Measurements from ENCODE around the gene SURF2. TPM values are rescaled to one million over a fixed set of nuclear protein-coding genes. Genes with fewer than 3 reads are reported as not detected.
A peak's percentile ranks its signal among the peaks of the same experiment; 100 is the strongest.
"Not testable (repeated sequence)": the region's sequence is repeated elsewhere in the genome, so short reads cannot be mapped to it uniquely, and the experiment has no call there.

The SURF2 gene
- total RNA-seq, 1 experiment from 2014 or later: 19.6 TPM

GRCh38 chr9:133370685-133371084, 14.3 kb downstream of the SURF2 start:
- no peak overlapping the region for H3K27ac ChIP-seq
- no peaks in the 10 kb centered on the region for H3K27me3 ChIP-seq (replicated peaks)
- DNase-seq (ENCODE audit: low read depth in 1 of 2, low spot score in 2 of 2): no peak
- no peak overlapping the region for H3K4me3 ChIP-seq
- H3K36me3 ChIP-seq: peaks cover 93% of the 10 kb centered on the region
- 0 out of 2 replicates have a peak, but pooled peaks cover 2% of the 10 kb centered on the region for H3K9me3 ChIP-seq (replicated peaks)
- H3K4me1 ChIP-seq (replicated peaks): peaks cover 4% of the 10 kb centered on the region; the same call in 1 of the 2 replicates

- DNase-seq (ENCODE audit: low read depth in 1 of 2, low spot score in 2 of 2): no peak
- H3K36me3 ChIP-seq: peaks cover 89% of the 10 kb centered on the region
Measured at GRCh38 chr9:133371261-133371711, 14.9 kb downstream of the SURF2 start.

GRCh38 chr9:133372144-133372543, 15.8 kb downstream of the SURF2 start:
- no peak overlapping the region for H3K4me3 ChIP-seq
- H3K27me3 ChIP-seq (replicated peaks): no peaks in the 10 kb centered on the region
- DNase-seq (ENCODE audit: low read depth in 1 of 2, low spot score in 2 of 2): no peak
- H3K36me3 ChIP-seq: peaks cover 80% of the 10 kb centered on the region
- H3K27ac ChIP-seq: no peak overlapping the region
- 0 out of 2 replicates have a peak, but pooled peaks cover 3% of the 10 kb centered on the region for H3K9me3 ChIP-seq (replicated peaks)
- peaks cover 8% of the 10 kb centered on the region for H3K4me1 ChIP-seq (replicated peaks)

More at GRCh38 chr9:133371261-133371711, 14.9 kb downstream of the SURF2 start:
- Histone ChIP-seq H3K4me3 (no peak overlapping the region), H3K27ac (no peak overlapping the region), H3K9me3 (replicated peaks) (0 out of 2 replicates have a peak, but pooled peaks cover 3% of the 10 kb centered on the region), H3K27me3 (replicated peaks) (no peaks in the 10 kb centered on the region), H3K4me1 (replicated peaks) (peaks cover 4% of the 10 kb centered on the region; the same call in 1 of the 2 replicates)

DNA sequence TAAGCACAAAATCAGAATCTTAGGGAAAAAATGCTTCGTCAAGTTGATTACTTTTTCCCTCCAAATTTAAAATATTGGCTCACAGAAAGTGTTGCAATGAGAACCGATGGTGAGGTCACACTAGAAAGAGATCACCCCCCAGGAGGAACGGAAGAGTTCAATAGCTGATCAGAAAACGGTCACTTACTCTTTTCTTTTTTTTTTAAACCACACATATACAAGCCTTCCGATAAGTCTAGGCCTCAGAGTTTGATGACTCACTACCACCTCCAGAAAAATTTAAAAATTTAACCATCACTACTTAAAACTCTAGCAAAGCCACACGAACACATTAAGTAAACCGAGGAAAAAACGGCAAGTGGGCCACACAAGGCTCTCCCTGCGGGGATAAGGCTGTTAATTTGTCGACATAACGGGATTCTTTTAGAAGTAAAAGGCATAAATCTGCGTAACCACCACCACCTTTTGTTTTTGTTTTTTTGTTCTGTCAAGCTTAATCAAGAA, 18.3 kb downstream of the SURF2 start:
- H3K9me3 ChIP-seq (replicated peaks): 0 out of 2 replicates have a peak, but pooled peaks cover 3% of the 10 kb centered on the region
- H3K4me1 ChIP-seq (replicated peaks): peaks cover 8% of the 10 kb centered on the region
- peak in 1 of 2 experiments; percentile 50 for DNase-seq (ENCODE audit: low read depth in 1 of 2, low spot score in 2 of 2)
- H3K27ac ChIP-seq: peak overlapping the region; percentile 94
- peaks cover 55% of the 10 kb centered on the region for H3K36me3 ChIP-seq
- peak overlapping the region; percentile 99 for H3K4me3 ChIP-seq
- H3K27me3 ChIP-seq (replicated peaks): no peaks in the 10 kb centered on the region

DNA sequence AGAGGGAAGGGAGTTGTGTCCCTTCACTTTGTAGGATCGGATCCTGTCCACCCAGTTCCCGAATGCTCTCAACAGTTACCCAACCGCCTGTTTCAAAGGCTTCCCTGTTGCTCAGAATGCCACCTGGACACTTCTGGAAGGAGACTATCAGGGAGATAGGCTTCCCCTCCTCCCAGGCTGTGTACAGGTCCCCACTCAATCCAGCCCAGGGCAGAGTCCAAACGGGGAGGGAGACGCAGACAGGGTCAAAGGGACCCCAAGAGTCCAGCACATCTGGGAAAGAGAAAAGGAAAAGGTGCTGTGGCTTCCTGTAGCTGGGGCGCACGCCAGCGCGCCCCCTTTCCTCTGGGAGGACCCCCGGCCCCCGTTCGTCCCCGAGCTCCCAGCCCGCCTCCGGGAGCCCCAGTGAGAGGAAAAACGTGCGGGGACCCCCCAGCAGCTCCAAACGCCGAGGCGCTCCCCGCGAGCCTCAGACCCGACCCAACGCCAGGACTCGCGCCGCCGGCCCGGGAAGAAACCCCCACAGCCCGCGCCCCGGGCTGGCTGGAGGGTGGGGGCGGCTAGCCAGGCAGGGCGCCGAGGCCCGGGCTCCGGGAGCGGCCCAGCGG, 18.9 kb downstream of the SURF2 start:
- no peak for DNase-seq (ENCODE audit: low read depth in 1 of 2, low spot score in 2 of 2)
- Histone ChIP-seq H3K4me3 (peak overlapping the region; percentile 99), H3K4me1 (replicated peaks) (peaks cover 8% of the 10 kb centered on the region)

GRCh38 chr9:133375724-133376654, 19.6 kb downstream of the SURF2 start, which contains the start of the genes STKLD1 and SURF4:
TSS of gene STKLD1 (plus strand) at chr9:133376366. CDS start at chr9:133376474, 108 bp downstream.
TSS of gene SURF4 (minus strand) at chr9:133376060. CDS start at chr9:133375969, 91 bp downstream.
- Histone ChIP-seq H3K9me3 (replicated peaks) (0 out of 2 replicates have a peak, but pooled peaks cover 3% of the 10 kb centered on the region), H3K4me1 (replicated peaks) (peaks cover 8% of the 10 kb centered on the region), H3K36me3 (peaks cover 42% of the 10 kb centered on the region), H3K27ac (peak within 1 kb of the TSS; percentile 94), H3K4me3 (peak within 1 kb of the TSS; percentile 99), H3K27me3 (replicated peaks) (no peaks in the 10 kb centered on the region)
- DNase-seq (ENCODE audit: low read depth in 1 of 2, low spot score in 2 of 2): peak; percentile 92 to 93

More for the DNA sequence above, 18.9 kb downstream of the SURF2 start:
- Histone ChIP-seq H3K27ac (peak overlapping the region; percentile 94), H3K9me3 (replicated peaks) (0 out of 2 replicates have a peak, but pooled peaks cover 3% of the 10 kb centered on the region), H3K36me3 (peaks cover 50% of the 10 kb centered on the region), H3K27me3 (replicated peaks) (no peaks in the 10 kb centered on the region)

DNA sequence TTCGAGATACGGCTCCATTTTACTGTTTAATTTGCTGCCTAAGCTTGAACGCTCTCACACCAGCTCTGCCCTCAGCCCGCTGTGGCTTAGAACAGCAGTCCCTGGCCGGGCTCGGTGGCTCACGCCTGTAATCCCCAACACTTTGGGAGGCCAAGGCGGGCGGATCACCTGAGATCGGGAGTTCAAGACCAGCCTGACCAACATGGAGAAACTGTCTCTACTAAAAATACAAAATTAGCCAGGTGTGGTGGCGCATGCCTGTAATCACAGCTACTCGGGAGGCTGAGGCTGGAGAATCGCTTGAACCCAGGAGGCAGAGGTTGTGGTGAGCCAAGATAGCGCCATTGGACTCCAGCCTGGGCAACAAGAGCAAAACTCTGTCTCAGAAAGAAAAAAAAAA, 20.9 kb downstream of the SURF2 start:
- DNase-seq (ENCODE audit: low read depth in 1 of 2, low spot score in 2 of 2); H3K27me3 ChIP-seq (replicated peaks); H3K9me3 ChIP-seq (replicated peaks); H3K4me1 ChIP-seq (replicated peaks); H3K27ac ChIP-seq; H3K4me3 ChIP-seq: not testable (repeated sequence)
- H3K36me3 ChIP-seq: peaks cover 29% of the 10 kb centered on the region

- no peak overlapping the region for H3K27ac ChIP-seq
- H3K9me3 ChIP-seq (replicated peaks): 0 out of 2 replicates have a peak, but pooled peaks cover 3% of the 10 kb centered on the region
- peaks cover 24% of the 10 kb centered on the region for H3K36me3 ChIP-seq
- no peak overlapping the region for H3K4me3 ChIP-seq
- no peak for DNase-seq (ENCODE audit: low read depth in 1 of 2, low spot score in 2 of 2)
- peaks cover 8% of the 10 kb centered on the region for H3K4me1 ChIP-seq (replicated peaks)
- no peaks in the 10 kb centered on the region for H3K27me3 ChIP-seq (replicated peaks)
Measured at GRCh38 chr9:133377721-133378216, 21.4 kb downstream of the SURF2 start.

DNA sequence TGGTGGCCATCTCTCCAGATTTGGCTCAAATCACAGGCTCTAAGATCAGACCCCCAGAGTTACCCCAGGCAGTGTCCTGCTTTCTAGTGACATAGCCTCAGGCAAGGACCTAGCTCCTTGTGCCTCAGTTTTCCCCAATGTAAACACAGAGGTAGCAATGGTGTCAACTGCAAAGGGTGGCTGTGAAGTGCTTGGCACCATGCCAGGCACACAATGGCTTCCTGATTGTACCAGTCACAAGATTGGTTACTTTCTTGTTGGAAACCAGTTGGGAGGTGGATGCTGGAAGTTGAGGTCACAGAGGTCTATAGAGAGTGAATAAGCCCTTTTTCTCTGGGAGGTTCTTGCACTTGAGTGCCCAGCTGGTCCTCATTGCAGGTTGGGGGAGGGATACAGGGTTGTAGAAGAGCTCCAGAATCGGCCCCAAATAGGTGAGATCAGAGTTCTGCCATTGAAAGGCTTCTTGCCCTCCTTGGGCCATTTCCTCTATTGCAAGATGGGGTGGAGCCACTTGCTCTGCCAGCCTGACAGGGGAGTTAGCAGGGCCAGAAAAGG, 22.1 kb downstream of the SURF2 start:
- Histone ChIP-seq H3K9me3 (replicated peaks) (0 out of 2 replicates have a peak, but pooled peaks cover 3% of the 10 kb centered on the region), H3K36me3 (peaks cover 17% of the 10 kb centered on the region), H3K4me1 (replicated peaks) (peaks cover 8% of the 10 kb centered on the region), H3K27me3 (replicated peaks) (no peaks in the 10 kb centered on the region), H3K4me3 (no peak overlapping the region), H3K27ac (no peak overlapping the region)
- no peak for DNase-seq (ENCODE audit: low read depth in 1 of 2, low spot score in 2 of 2)

DNA sequence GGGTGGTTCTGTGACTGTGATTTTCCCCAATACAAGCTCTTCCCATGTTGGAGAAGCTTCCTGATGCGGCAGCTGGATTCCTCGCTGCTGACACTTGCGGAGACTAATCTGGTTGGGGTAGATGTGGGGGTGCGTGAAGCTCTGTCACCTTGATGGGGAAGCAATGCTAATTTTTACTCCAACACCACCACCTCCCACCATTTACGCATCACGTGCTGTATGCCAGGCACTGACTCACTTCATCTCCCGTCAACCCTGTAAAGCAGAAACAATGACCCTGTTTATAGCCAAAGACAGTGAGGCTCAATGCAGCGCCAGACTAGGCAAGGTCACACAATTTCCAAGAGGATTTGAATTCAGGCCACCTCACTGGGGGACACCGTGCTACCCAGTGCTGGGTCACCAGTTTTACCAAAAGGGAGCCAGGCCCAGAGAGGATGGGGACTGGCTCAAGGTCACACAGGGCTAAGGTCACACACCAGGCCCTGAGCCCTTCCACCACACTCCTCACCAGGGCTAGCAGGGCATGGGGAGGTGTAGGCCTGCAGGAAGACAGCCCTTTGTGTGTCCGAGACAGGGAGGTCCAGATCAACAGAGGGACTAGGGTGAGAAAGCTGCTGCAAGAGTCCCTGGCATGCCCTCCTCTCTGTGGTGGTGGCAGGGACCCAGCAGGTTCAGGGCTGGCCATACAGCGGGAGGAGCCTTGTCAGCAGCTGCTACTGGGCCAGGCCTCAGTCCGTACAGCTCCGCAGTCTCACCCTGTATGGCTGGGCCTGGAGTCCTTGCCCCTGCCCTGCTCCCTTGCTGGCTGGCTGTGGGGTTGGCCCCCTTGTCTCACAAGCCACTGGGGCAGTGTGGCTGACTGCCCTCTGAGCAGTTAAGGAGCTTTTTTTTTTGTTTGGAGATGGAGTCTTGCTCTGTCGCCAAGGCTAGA, 23.1 kb downstream of the SURF2 start:
- H3K4me1 ChIP-seq (replicated peaks): peaks cover 4% of the 10 kb centered on the region
- DNase-seq (ENCODE audit: low read depth in 1 of 2, low spot score in 2 of 2): no peak
- no peaks in the 10 kb centered on the region for H3K27me3 ChIP-seq (replicated peaks)
- peaks cover 11% of the 10 kb centered on the region for H3K36me3 ChIP-seq
- H3K4me3 ChIP-seq: no peak overlapping the region
- H3K27ac ChIP-seq: no peak overlapping the region
- 0 out of 2 replicates have a peak, but pooled peaks cover 3% of the 10 kb centered on the region for H3K9me3 ChIP-seq (replicated peaks)

DNA sequence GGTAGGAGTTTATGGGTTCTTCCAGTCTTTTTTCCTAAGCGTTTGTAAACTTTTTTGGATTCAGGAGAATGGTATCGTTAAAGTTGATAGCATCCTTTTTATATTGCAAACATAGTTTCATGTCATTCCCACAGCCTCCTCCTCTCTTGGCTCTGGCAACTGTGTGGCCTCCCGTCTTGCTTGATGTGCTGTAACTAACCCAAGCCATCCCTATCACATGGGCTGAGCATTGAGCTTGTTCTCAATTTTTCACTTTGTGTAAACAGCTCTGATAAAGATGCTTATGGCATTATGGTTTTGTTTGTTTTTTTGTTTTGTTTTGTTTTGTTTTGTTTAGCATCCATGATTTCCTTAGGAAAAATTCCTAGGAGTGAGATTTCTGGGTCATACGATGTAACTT, 24.4 kb downstream of the SURF2 start:
- no peak overlapping the region for H3K27ac ChIP-seq
- H3K9me3 ChIP-seq (replicated peaks): 0 out of 2 replicates have a peak, but pooled peaks cover 1% of the 10 kb centered on the region
- H3K4me1 ChIP-seq (replicated peaks): peaks cover 4% of the 10 kb centered on the region
- no peaks in the 10 kb centered on the region for H3K27me3 ChIP-seq (replicated peaks)
- peaks cover 1% of the 10 kb centered on the region for H3K36me3 ChIP-seq
- DNase-seq (ENCODE audit: low read depth in 1 of 2, low spot score in 2 of 2): no peak
- no peak overlapping the region for H3K4me3 ChIP-seq

- no peak for DNase-seq (ENCODE audit: low read depth in 1 of 2, low spot score in 2 of 2)
- Histone ChIP-seq H3K27me3 (replicated peaks) (no peaks in the 10 kb centered on the region), H3K27ac (no peak overlapping the region), H3K4me3 (no peak overlapping the region), H3K9me3 (replicated peaks) (no peaks in the 10 kb centered on the region), H3K36me3 (no peaks in the 10 kb centered on the region), H3K4me1 (replicated peaks) (no peaks in the 10 kb centered on the region)
Measured at GRCh38 chr9:133382507-133383141, 26.3 kb downstream of the SURF2 start.
